Measurements from ENCODE around the gene PSME3IP1. TPM values are rescaled to one million over a fixed set of nuclear protein-coding genes. Genes with fewer than 3 reads are reported as not detected.

Gene PSME3IP1
- total and polyA plus RNA-seq, 2 of the 8 experiments (the other 6 are each of a cell fraction or from before 2014, with no cell fraction given), result 95.1 to 98.3 TPM

DNA sequence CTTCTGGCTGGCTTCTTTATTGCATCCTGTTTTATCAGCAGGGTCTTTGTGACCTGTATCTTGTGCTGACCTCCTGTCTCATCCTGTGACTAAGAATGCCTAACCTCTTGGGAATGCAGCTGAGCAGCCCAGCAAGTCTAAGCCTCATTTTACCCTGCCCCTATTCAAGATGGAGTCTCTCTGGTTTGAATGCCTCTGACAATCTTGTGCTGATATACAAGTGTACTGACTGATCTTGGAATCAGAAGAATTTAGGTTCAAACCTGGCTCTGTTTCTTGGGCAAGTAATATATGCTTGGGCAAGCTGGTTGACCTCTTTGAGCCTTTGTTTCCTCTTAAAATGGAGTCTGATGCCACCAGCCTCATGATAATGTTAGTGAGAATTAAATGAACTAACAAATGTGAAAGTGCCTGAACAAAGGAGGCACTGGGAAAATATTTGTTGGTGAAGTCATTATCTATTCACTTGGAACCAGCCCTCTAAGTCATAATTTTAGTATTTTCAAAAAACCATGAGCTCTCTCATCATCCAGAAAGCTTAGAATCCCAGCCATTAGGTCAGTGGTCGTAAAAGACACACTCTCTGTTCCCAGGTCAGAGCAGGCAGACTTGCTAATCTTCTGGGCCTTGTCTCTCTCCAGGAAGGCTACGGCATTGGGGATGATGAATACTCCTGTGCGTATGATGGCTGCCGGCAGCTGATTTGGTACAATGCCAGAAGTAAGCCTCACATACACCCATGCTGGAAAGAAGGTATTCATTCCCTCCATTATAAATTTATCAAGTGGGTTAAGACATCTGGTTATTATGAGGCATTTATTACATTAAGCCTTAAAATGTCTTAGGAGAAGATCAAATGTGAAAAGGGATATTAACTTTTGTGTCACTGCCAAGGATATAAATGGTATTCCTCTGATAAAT is 41.1 kb upstream of the PSME3IP1 start:
- no peaks in the 10 kb centered on the region for H3K79me1 ChIP-seq (ENCODE audit: low read depth, low read length)
- no peak for FAIRE-seq
- H3K56ac ChIP-seq (replicated peaks; ENCODE audit: insufficient read length, low read depth, low read length), result no peak overlapping the region
- no peaks in the 10 kb centered on the region for H3K79me2 ChIP-seq (ENCODE audit: control insufficient read depth in 1 of 2, insufficient read depth in 2 of 2, low read length in 2 of 2)
- no peaks in the 10 kb centered on the region for H4K20me1 ChIP-seq (replicated peaks in 1 of 2; ENCODE audit: control insufficient read depth in 1 of 2, insufficient read depth in 2 of 2, low read length in 2 of 2)
- no peak for DNase-seq (ENCODE audit: low read depth in 1 of 2, low spot score in 2 of 2)
- H2BK12ac ChIP-seq (ENCODE audit: low read depth, low read length), result no peak overlapping the region
- CTCF ChIA-PET (ENCODE audit: partially characterized antibody), result interaction anchor here (0.6 kb wide), 1 partner anchor 41 kb away, joined by 3 read pairs; the partner anchor contains the start of genes PSME3IP1 and RSPRY1
- H3K9ac ChIP-seq (replicated peaks in 1 of 4; ENCODE audit: extremely low read depth in 1 of 4, low read depth in 3 of 4, low read length in 3 of 4), result no peak overlapping the region
- H3K27ac ChIP-seq (ENCODE audit: low read depth, low read length), result no peak overlapping the region
- H3K4me3 ChIP-seq (ENCODE audit: extremely low read depth in 1 of 4, insufficient read depth in 2 of 4, low read depth in 3 of 4, low read length in 4 of 4), result no peak overlapping the region
- H3K4me2 ChIP-seq (ENCODE audit: insufficient read depth in 1 of 2, low read depth in 2 of 2, low read length in 2 of 2), result no peak overlapping the region
- H3K23ac ChIP-seq (ENCODE audit: insufficient read length), result no peak overlapping the region
- H4K8ac ChIP-seq (ENCODE audit: extremely low read depth, insufficient read depth, low read length), result no peak overlapping the region
- no peak overlapping the region for H3K4ac ChIP-seq (replicated peaks; ENCODE audit: insufficient read length, low read depth, low read length)
- POLR2A ChIA-PET (ENCODE audit: partially characterized antibody), result interaction anchor here (1.5 kb wide), 1 partner anchor 17 kb away, joined by 3 read pairs; no protein-coding TSS in a partner anchor
- no peak overlapping the region for H2AFZ ChIP-seq (ENCODE audit: low read length)
- H3K23me2 ChIP-seq (ENCODE audit: low read depth, low read length), result no peaks in the 10 kb centered on the region
- H3K14ac ChIP-seq (ENCODE audit: insufficient read length), result no peak overlapping the region
- H2BK5ac ChIP-seq (ENCODE audit: low read depth, low read length), result no peak overlapping the region
- H2BK120ac ChIP-seq (replicated peaks; ENCODE audit: low read depth, low read length), result no peak overlapping the region
- H4K5ac ChIP-seq (ENCODE audit: insufficient read length, low read depth, low read length), result no peak overlapping the region
- H4K91ac ChIP-seq (replicated peaks; ENCODE audit: insufficient read length, low read length), result no peak overlapping the region
- no peak overlapping the region for H2BK15ac ChIP-seq (ENCODE audit: low read length)
- no peaks in the 10 kb centered on the region for H3K9me3 ChIP-seq (ENCODE audit: insufficient read depth in 2 of 2, low read depth in 1 of 2, low read length in 1 of 2)
- H3K4me1 ChIP-seq (replicated peaks in 1 of 4; ENCODE audit: control insufficient read depth in 3 of 4, insufficient read depth in 4 of 4, low read length in 3 of 4), result no peaks in the 10 kb centered on the region
- no peak for TF ChIP-seq SP1 (IDR thresholded peaks at IDR 0.05; ENCODE audit: low read depth, low read length)
- TF ChIP-seq EGR1 (IDR thresholded peaks at IDR 0.05; ENCODE audit: borderline replicate concordance, low read depth, low read length), result no peak
- TF ChIP-seq EZH2 (IDR thresholded peaks at IDR 0.05; ENCODE audit: low read depth, low read length, severe bottlenecking), result no peak
- TF ChIP-seq CREB1 (IDR thresholded peaks at IDR 0.05), result no peak
- TF ChIP-seq, protein P1, sequence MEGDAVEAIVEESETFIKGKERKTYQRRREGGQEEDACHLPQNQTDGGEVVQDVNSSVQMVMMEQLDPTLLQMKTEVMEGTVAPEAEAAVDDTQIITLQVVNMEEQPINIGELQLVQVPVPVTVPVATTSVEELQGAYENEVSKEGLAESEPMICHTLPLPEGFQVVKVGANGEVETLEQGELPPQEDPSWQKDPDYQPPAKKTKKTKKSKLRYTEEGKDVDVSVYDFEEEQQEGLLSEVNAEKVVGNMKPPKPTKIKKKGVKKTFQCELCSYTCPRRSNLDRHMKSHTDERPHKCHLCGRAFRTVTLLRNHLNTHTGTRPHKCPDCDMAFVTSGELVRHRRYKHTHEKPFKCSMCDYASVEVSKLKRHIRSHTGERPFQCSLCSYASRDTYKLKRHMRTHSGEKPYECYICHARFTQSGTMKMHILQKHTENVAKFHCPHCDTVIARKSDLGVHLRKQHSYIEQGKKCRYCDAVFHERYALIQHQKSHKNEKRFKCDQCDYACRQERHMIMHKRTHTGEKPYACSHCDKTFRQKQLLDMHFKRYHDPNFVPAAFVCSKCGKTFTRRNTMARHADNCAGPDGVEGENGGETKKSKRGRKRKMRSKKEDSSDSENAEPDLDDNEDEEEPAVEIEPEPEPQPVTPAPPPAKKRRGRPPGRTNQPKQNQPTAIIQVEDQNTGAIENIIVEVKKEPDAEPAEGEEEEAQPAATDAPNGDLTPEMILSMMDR (IDR thresholded peaks at IDR 0.05; ENCODE audit: control extremely low read depth in 1 of 3, insufficient read depth in 1 of 3, low read depth in 1 of 3, low read length in 3 of 3), result no peak
- no peak overlapping the region for H2AK5ac ChIP-seq (ENCODE audit: low read depth, low read length)
- no peaks in the 10 kb centered on the region for H3K27me3 ChIP-seq (replicated peaks in 1 of 4; ENCODE audit: control insufficient read depth in 3 of 4, extremely low read depth in 1 of 4, insufficient read depth in 3 of 4, low read length in 3 of 4)
- no peak overlapping the region for H3K18ac ChIP-seq (ENCODE audit: extremely low read depth, low read length)
- no peak overlapping the region for H2BK20ac ChIP-seq (ENCODE audit: low read length)
- peaks cover 9 to 46% (median 29%) of the 10 kb centered on the region in 4 experiments for H3K36me3 ChIP-seq (ENCODE audit: control insufficient read depth in 2 of 4, insufficient read depth in 4 of 4, low read length in 3 of 4)
- WGBS, 2 experiments (ENCODE audit: extremely low coverage in 1 of 2, insufficient coverage in 1 of 2, insufficient read length in 1 of 2, insufficient replicate concordance in 2 of 2, low coverage in 1 of 2, low lambda C conversion rate in 2 of 2, missing lambda C conversion rate in 1 of 2), result 91% methylated on average over 4 of the region's 4 CpGs; no CpG with 5 or more reads in 1 of the 2 experiments
